H9 (cell line): ENCODE data around the gene DPH3. TPM values are rescaled to one million over a fixed set of nuclear protein-coding genes. Genes with fewer than 3 reads are reported as not detected.
A peak's percentile ranks its signal among the peaks of the same experiment; 100 is the strongest.

ENCODE experiments used
- DNase-seq: peaks from one replicate; pipeline ENCODE4 v3.0.0-alpha.2; 2017
- H2AFZ ChIP-seq: one replicate; pipeline ENCODE4 v1.6.1; 2013; ENCODE audit warnings: mild to moderate bottlenecking, low read length, control low read depth, moderate library complexity
- H2AK5ac ChIP-seq: 2 replicates; pipeline ENCODE4 v1.6.1; 2013; ENCODE audit warnings: low read length, control low read depth, mixed read lengths; ENCODE audit not compliant: insufficient read length
- H2BK120ac ChIP-seq: one replicate; pipeline ENCODE4 v1.6.1; 2013; ENCODE audit warnings: low read depth, mild to moderate bottlenecking, low read length, control low read depth, inconsistent platforms; ENCODE audit not compliant: poor library complexity, severe bottlenecking
- H2BK12ac ChIP-seq: 2 replicates; pipeline ENCODE4 v1.6.1; 2013; ENCODE audit warnings: low read length, control low read depth, mixed read lengths, low read depth; ENCODE audit not compliant: insufficient read length
- H2BK15ac ChIP-seq: 2 replicates; pipeline ENCODE4 v1.6.1; 2013; ENCODE audit warnings: low read depth, low read length, control low read depth
- H2BK20ac ChIP-seq: one replicate; pipeline ENCODE4 v1.6.1; 2013; ENCODE audit warnings: low read depth, mild to moderate bottlenecking, low read length, control low read depth, inconsistent platforms; ENCODE audit not compliant: poor library complexity, severe bottlenecking
- H2BK5ac ChIP-seq: 2 replicates; pipeline ENCODE4 v1.6.1; 2013; ENCODE audit warnings: low read length, control low read depth, mixed read lengths; ENCODE audit not compliant: insufficient read length
- H3K14ac ChIP-seq: 2 replicates; pipeline ENCODE4 v1.6.1; 2013; ENCODE audit warnings: low read length, control low read depth; ENCODE audit not compliant: insufficient read depth
- H3K18ac ChIP-seq: 2 replicates; pipeline ENCODE4 v1.6.1; 2013; ENCODE audit warnings: low read depth, mild to moderate bottlenecking, mixed read lengths, low read length, control low read depth; ENCODE audit not compliant: insufficient read length
- H3K23ac ChIP-seq: 2 replicates; pipeline ENCODE4 v1.6.1; 2013; ENCODE audit warnings: low read length, control low read depth, mixed read lengths, low read depth; ENCODE audit not compliant: insufficient read length
- H3K23me2 ChIP-seq: 2 replicates; pipeline ENCODE4 v1.6.1; 2013; ENCODE audit warnings: low read depth, mild to moderate bottlenecking, mixed read lengths, low read length, control low read depth; ENCODE audit not compliant: insufficient read length, poor library complexity, severe bottlenecking
- H3K27ac ChIP-seq: 2 replicates; pipeline ENCODE4 v1.5.1; 2013; ENCODE audit warnings: low read length, control low read depth, mixed read lengths, low read depth; ENCODE audit not compliant: insufficient read length
- H3K27me3 ChIP-seq: 2 replicates; pipeline ENCODE4 v1.6.1; 2013; ENCODE audit warnings: low read length, control low read depth, inconsistent platforms; ENCODE audit not compliant: insufficient read depth
- H3K4ac ChIP-seq: 2 replicates; pipeline ENCODE4 v1.6.1; 2013; ENCODE audit warnings: low read depth, mild to moderate bottlenecking, control low read depth, inconsistent platforms, low read length, moderate library complexity
- H3K4me1 ChIP-seq: 2 replicates; pipeline ENCODE4 v1.6.1; 2013; ENCODE audit warnings: low read length, control low read depth, inconsistent platforms; ENCODE audit not compliant: insufficient read depth
- H3K4me2 ChIP-seq: 2 replicates; pipeline ENCODE4 v1.6.1; 2013; ENCODE audit warnings: low read length, control low read depth, mixed read lengths; ENCODE audit not compliant: insufficient read length, insufficient read depth
- H3K56ac ChIP-seq: 2 replicates; pipeline ENCODE4 v1.6.1; 2013; ENCODE audit warnings: low read depth, mild to moderate bottlenecking, mixed read lengths, low read length, control low read depth; ENCODE audit not compliant: insufficient read length
- H3K79me1 ChIP-seq: 2 replicates; pipeline ENCODE4 v1.6.1; 2013; ENCODE audit warnings: low read depth, mild to moderate bottlenecking, moderate library complexity, low read length, control low read depth, inconsistent platforms; ENCODE audit not compliant: insufficient read depth, poor library complexity, severe bottlenecking
- H3K79me2 ChIP-seq: 2 replicates; pipeline ENCODE4 v1.6.1; 2013; ENCODE audit warnings: low read length, control low read depth, inconsistent platforms; ENCODE audit not compliant: insufficient read depth
- H3K9ac ChIP-seq: 2 replicates; pipeline ENCODE4 v1.6.1; 2013; ENCODE audit warnings: low read length, control low read depth, mixed read lengths; ENCODE audit not compliant: insufficient read length; ENCODE audit errors: extremely low read depth
- H3K9me3 ChIP-seq: one replicate; pipeline ENCODE4 v1.6.1; 2013; ENCODE audit warnings: low read depth, low read length, inconsistent platforms; ENCODE audit not compliant: control insufficient read depth
- H3T11ph ChIP-seq: one replicate; pipeline ENCODE4 v1.6.1; 2013; ENCODE audit warnings: mild to moderate bottlenecking, low read length, control low read depth, inconsistent platforms
- H4K20me1 ChIP-seq: one replicate; pipeline ENCODE4 v1.6.1; 2013; ENCODE audit not compliant: control insufficient read depth, insufficient read length, insufficient read depth
- H4K5ac ChIP-seq: 2 replicates; pipeline ENCODE4 v1.6.1; 2013; ENCODE audit warnings: low read depth, mild to moderate bottlenecking, mixed read lengths, low read length, control low read depth; ENCODE audit not compliant: insufficient read length
- H4K8ac ChIP-seq: replicated peaks from 2 replicates; pipeline ENCODE4 v1.6.1; 2013; ENCODE audit warnings: low read length, control low read depth, mixed read lengths, low read depth; ENCODE audit not compliant: insufficient read length
- H4K91ac ChIP-seq: 2 replicates; pipeline ENCODE4 v1.6.1; 2013; ENCODE audit warnings: low read depth, mild to moderate bottlenecking, moderate library complexity, mixed read lengths, low read length, control low read depth; ENCODE audit not compliant: insufficient read length
- H3K27ac Mint-ChIP-seq, 3 experiments: 2 replicates in 2 of 3; 3 replicates in 1 of 3; pipeline ENCODE4 v1.8.0; 2020 to 2021; ENCODE audit warnings: mixed read lengths in 3 of 3, mild to moderate bottlenecking in 1 of 3, moderate library complexity in 1 of 3
- H3K27me3 Mint-ChIP-seq: 2 replicates; pipeline ENCODE4 v1.8.0; 2021; ENCODE audit warnings: low read depth, mild to moderate bottlenecking, moderate library complexity, mixed read lengths
- H3K36me3 Mint-ChIP-seq, 3 experiments: 2 replicates in 2 of 3; 3 replicates in 1 of 3; pipeline ENCODE4 v1.8.0; 2020 to 2021; ENCODE audit warnings: low read depth in 3 of 3, mixed read lengths in 3 of 3; ENCODE audit not compliant: insufficient read depth in 1 of 3
- H3K4me1 Mint-ChIP-seq, 2 experiments: 2 replicates each; pipeline ENCODE4 v1.8.0; 2020; ENCODE audit warnings: mixed read lengths in 2 of 2
- H3K4me3 Mint-ChIP-seq, 2 experiments: 2 replicates in 1 of 2; 3 replicates in 1 of 2; pipeline ENCODE4 v1.8.0; 2020 to 2021; ENCODE audit warnings: mild to moderate bottlenecking in 2 of 2, mixed read lengths in 2 of 2, moderate library complexity in 1 of 2
- H3K9me3 Mint-ChIP-seq, 2 experiments: 2 replicates in 1 of 2; 3 replicates in 1 of 2; pipeline ENCODE4 v1.8.0; 2020; ENCODE audit warnings: mild to moderate bottlenecking in 2 of 2, mixed read lengths in 2 of 2, moderate library complexity in 1 of 2
- CTCF ChIP-seq: fragments of 200-600 bp; sonication (generic); conservative IDR thresholded peaks from 3 replicates; pipeline ENCODE4 v1.8.0; 2021; ENCODE audit warnings: antibody characterized with exemption, mild to moderate bottlenecking
- WGBS: extraction: QIAGEN DNeasy Blood & Tissue Kit; methylation state at CpG from one replicate; pipeline ENCODE4 v1.1.7; 2013; ENCODE audit warnings: missing lambda C conversion rate, low lambda C conversion rate, mixed read lengths; ENCODE audit not compliant: insufficient read length; ENCODE audit errors: extremely low coverage; 5-methylcytosine and 5-hydroxymethylcytosine counted together
- total RNA-seq: library from RNA; stranded (reverse); gene quantifications from 2 replicates; pipeline ENCODE4 v1.2.1, GENCODE V29; 2021

The DPH3 gene
- total RNA-seq, 1 experiment from 2014 or later: 36.2 TPM

DNA sequence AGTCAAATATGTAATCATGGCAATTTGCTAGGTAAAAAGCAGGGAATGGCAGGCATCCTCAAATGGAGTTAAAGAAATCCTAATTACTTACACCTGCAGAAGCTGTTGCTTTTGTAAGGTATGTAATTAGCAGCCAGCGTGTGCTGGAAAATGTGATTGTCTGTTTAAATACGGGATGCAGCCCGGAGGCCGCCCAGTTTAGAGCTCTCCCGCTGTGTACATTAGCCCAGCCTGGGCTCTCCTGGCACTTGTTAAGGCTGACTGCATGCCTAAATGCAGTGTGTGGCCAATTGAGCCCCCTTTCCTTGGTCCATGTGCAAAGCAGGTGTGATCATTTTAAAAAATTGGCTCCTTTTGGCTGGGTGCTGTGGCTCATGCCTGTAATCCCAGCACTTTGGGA is 9.0 kb downstream of the DPH3 start:
- H3K18ac ChIP-seq: no peak overlapping the region
- no peak overlapping the region for H3K9ac ChIP-seq
- H3K4me3 Mint-ChIP-seq: no peak overlapping the region
- no peaks in the 10 kb centered on the region for H3K79me1 ChIP-seq
- H4K91ac ChIP-seq: no peak overlapping the region
- H3T11ph ChIP-seq: no peak overlapping the region
- no peak overlapping the region for H4K5ac ChIP-seq
- H3K23me2 ChIP-seq: no peaks in the 10 kb centered on the region
- no peak overlapping the region for H2BK12ac ChIP-seq
- no peak overlapping the region for H4K8ac ChIP-seq
- peaks cover 3 to 7% (median 7%) of the 10 kb centered on the region in 3 experiments; a peak in 4 of 7 replicates for H3K36me3 Mint-ChIP-seq
- H3K4me2 ChIP-seq: no peak overlapping the region
- no peak overlapping the region for H2BK15ac ChIP-seq
- H4K20me1 ChIP-seq: no peaks in the 10 kb centered on the region
- no peak overlapping the region for H2BK120ac ChIP-seq
- H3K9me3 ChIP-seq: no peaks in the 10 kb centered on the region
- H3K23ac ChIP-seq: no peak overlapping the region
- H3K4me1 ChIP-seq: no peaks in the 10 kb centered on the region
- no peaks in the 10 kb centered on the region for H3K79me2 ChIP-seq
- no peak overlapping the region for H2AFZ ChIP-seq
- TF ChIP-seq CTCF: no peak
- H2BK5ac ChIP-seq: no peak overlapping the region
- DNase-seq: no peak
- H3K56ac ChIP-seq: no peak overlapping the region
- no peak overlapping the region for H2AK5ac ChIP-seq
- no peaks in the 10 kb centered on the region for H3K9me3 Mint-ChIP-seq
- no peaks in the 10 kb centered on the region for H3K27me3 ChIP-seq
- peak overlapping the region in 1 of 3 experiments; percentile 74; a peak in 1 of 7 replicates for H3K27ac Mint-ChIP-seq
- H3K4ac ChIP-seq: no peak overlapping the region
- H3K14ac ChIP-seq: no peak overlapping the region
- WGBS: no CpG with 5 or more reads among the region's 5 CpGs
- no peaks in the 10 kb centered on the region; the same call in 1 of the 2 replicates for H3K27me3 Mint-ChIP-seq
- H3K4me1 Mint-ChIP-seq: no peaks in the 10 kb centered on the region
- H2BK20ac ChIP-seq: no peak overlapping the region
- H3K27ac ChIP-seq: no peak overlapping the region
